CD4-positive, alpha-beta T cell (primary cell): ENCODE results near the gene BCS1L. TPM values are rescaled to one million over a fixed set of nuclear protein-coding genes. Genes with fewer than 3 reads are reported as not detected.
"Not testable (repeated sequence)": the region's sequence is repeated elsewhere in the genome, so short reads cannot be mapped to it uniquely, and the experiment has no call there.

ENCODE experiments used
- ATAC-seq: fragments of 200-7000 bp; cut with Tn5 transposase; one replicate; pipeline ENCODE4 v1.10.0; 2022; ENCODE audit warnings: mild to moderate bottlenecking; ENCODE audit not compliant: poor library complexity
- CTCF ChIA-PET: fragments of 350-600 bp; sonication (Branson Sonifier 250); formaldehyde crosslinking; loops from one replicate; lab custom pipeline; 2021; ENCODE audit warnings: antibody characterized with exemption, inconsistent platforms; lab: Charles Lee
- POLR2A ChIA-PET: fragments of 350-600 bp; sonication (Branson Sonifier 250); formaldehyde crosslinking; loops from one replicate; lab custom pipeline; 2021; ENCODE audit warnings: antibody characterized with exemption, inconsistent platforms; lab: Charles Lee
- DNase-seq, 14 experiments: peaks; one replicate each; pipeline ENCODE4 v3.0.0-alpha.2; 2013 to 2020; ENCODE audit warnings: mixed read lengths in 2 of 14
- H3K27ac ChIP-seq, 2 donors: one replicate each; pipeline versions ENCODE4 v1.5.1 to v1.7.0; 2013; ENCODE audit warnings: low read length in 2 of 2, low read depth in 1 of 2, mild to moderate bottlenecking in 1 of 2
- H3K27me3 ChIP-seq, 2 experiments: 1 replicate in 1 of 2; 2 replicates in 1 of 2; pipeline versions ENCODE4 v1.6.1 to v1.7.0; 2013; ENCODE audit warnings: low read length in 2 of 2, control low read depth in 1 of 2, mild to moderate bottlenecking in 1 of 2, moderate library complexity in 1 of 2; ENCODE audit not compliant: insufficient read depth in 2 of 2, control insufficient read depth in 1 of 2
- H3K36me3 ChIP-seq: one replicate; pipeline ENCODE4 v1.6.1; 2013; ENCODE audit warnings: low read length, control low read depth; ENCODE audit not compliant: insufficient read depth
- H3K4me1 ChIP-seq: one replicate; pipeline ENCODE4 v1.6.1; 2013; ENCODE audit warnings: low read length, control low read depth; ENCODE audit not compliant: insufficient read depth
- H3K4me3 ChIP-seq: one replicate; pipeline ENCODE4 v1.5.1; 2013; ENCODE audit warnings: mild to moderate bottlenecking, low read length, moderate library complexity
- H3K9me3 ChIP-seq, 2 experiments: 1 replicate in 1 of 2; 2 replicates in 1 of 2; pipeline versions ENCODE4 v1.6.1 to v1.7.0; 2013; ENCODE audit warnings: low read length in 2 of 2, mild to moderate bottlenecking in 2 of 2, control low read depth in 1 of 2, moderate library complexity in 1 of 2; ENCODE audit not compliant: control insufficient read depth in 1 of 2, insufficient read depth in 1 of 2
- H3K27ac Mint-ChIP-seq: one replicate; pipeline ENCODE4 v1.8.0; 2020; ENCODE audit warnings: mixed read lengths
- H3K27me3 Mint-ChIP-seq: one replicate; pipeline ENCODE4 v1.8.0; 2021; ENCODE audit warnings: mixed read lengths
- H3K36me3 Mint-ChIP-seq: one replicate; pipeline ENCODE4 v1.8.0; 2021; ENCODE audit warnings: low read depth, mixed read lengths
- H3K4me1 Mint-ChIP-seq: one replicate; pipeline ENCODE4 v1.8.0; 2021; ENCODE audit warnings: low read depth, mixed read lengths
- H3K4me3 Mint-ChIP-seq: one replicate; pipeline ENCODE4 v1.8.0; 2020; ENCODE audit warnings: mild to moderate bottlenecking, mixed read lengths
- H3K9me3 Mint-ChIP-seq: one replicate; pipeline ENCODE4 v1.8.0; 2020; ENCODE audit warnings: mixed read lengths
- intact Hi-C, 2 experiments: fragments of 100-400 bp; cut with DNase I in 1 of 2; cut with micrococcal nuclease in 1 of 2; formaldehyde crosslinking; loops; one replicate each; pipeline versions ENCODE4 v1.15.1 to v1.9.0; 2023 to 2025; cut with DNase I, micrococcal nuclease
- total RNA-seq, 174 experiments: library from RNA in 2 of 174; stranded (reverse) in 2 of 174; gene quantifications; one replicate each; pipeline ENCODE4 v1.2.3 and lab custom pipeline; 2021 to 2026
- TF ChIP-seq, protein P1 (sequence below): fragments of 200-600 bp; IDR thresholded peaks from one replicate; pipeline ENCODE4 v1.8.0; 2022; ENCODE audit warnings: antibody characterized with exemption, mild to moderate bottlenecking

The BCS1L gene
- total RNA-seq, 2 experiments from 2014 or later: 11.4 to 12.7 TPM

DNA sequence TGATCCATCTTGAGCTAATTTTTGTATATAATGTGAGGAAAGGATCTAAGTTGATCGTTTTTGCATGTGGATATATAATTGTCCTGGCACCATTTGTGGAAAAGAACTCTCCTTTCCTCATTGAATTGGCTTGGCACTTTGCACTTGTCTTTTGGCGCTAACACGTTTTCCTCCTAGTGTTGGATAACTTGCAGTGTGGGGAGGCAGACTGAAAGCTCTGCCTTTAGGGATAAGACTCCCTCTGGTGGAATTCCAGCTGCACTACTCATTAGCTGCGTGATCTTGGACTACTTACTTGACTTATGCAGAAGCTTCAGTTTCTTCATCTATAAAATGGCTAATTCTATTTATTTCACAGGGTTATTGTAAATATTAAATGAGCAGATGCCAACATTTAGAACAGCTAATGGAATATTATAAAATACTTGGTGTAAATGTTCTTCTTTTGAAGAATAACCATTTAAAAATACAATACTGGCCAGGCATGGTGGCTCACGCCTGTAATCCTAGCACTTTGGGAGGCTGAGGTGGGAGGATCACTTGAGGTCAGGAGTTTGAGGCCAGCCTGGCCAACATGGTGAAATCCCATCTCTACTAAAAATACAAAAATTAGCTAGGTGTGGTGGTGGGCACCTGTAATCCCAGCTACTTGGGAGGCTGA is 28.0 kb downstream of the BCS1L start:
- H3K4me1 ChIP-seq, H3K4me3 ChIP-seq, H3K27me3 Mint-ChIP-seq, H3K27ac Mint-ChIP-seq, H3K9me3 ChIP-seq, H3K36me3 ChIP-seq, H3K4me1 Mint-ChIP-seq, intact Hi-C loops, H3K4me3 Mint-ChIP-seq, H3K27me3 ChIP-seq, H3K36me3 Mint-ChIP-seq, H3K9me3 Mint-ChIP-seq, H3K27ac ChIP-seq: not testable (repeated sequence)
- TF ChIP-seq, protein P1, sequence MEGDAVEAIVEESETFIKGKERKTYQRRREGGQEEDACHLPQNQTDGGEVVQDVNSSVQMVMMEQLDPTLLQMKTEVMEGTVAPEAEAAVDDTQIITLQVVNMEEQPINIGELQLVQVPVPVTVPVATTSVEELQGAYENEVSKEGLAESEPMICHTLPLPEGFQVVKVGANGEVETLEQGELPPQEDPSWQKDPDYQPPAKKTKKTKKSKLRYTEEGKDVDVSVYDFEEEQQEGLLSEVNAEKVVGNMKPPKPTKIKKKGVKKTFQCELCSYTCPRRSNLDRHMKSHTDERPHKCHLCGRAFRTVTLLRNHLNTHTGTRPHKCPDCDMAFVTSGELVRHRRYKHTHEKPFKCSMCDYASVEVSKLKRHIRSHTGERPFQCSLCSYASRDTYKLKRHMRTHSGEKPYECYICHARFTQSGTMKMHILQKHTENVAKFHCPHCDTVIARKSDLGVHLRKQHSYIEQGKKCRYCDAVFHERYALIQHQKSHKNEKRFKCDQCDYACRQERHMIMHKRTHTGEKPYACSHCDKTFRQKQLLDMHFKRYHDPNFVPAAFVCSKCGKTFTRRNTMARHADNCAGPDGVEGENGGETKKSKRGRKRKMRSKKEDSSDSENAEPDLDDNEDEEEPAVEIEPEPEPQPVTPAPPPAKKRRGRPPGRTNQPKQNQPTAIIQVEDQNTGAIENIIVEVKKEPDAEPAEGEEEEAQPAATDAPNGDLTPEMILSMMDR: peak; percentile 71
- peak; percentile 92 for ATAC-seq
- DNase-seq: peak in 7 of 14 experiments; percentile 8 to 70 (median 30)
- ChIA-PET POLR2A (interaction anchor here (0.7 to 1.7 kb wide), 3 partner anchors 16 to 593 kb away, joined by 3 to 13 read pairs (median 3); partner anchors contain the start of genes BCS1L, RNF25, STK36 and ZNF142), CTCF (interaction anchor here (1.0 to 1.4 kb wide), 4 partner anchors 20 to 160 kb away, joined by 3 to 7 read pairs (median 6); partner anchors contain the start of genes BCS1L, TTLL4 and ZNF142)

DNA sequence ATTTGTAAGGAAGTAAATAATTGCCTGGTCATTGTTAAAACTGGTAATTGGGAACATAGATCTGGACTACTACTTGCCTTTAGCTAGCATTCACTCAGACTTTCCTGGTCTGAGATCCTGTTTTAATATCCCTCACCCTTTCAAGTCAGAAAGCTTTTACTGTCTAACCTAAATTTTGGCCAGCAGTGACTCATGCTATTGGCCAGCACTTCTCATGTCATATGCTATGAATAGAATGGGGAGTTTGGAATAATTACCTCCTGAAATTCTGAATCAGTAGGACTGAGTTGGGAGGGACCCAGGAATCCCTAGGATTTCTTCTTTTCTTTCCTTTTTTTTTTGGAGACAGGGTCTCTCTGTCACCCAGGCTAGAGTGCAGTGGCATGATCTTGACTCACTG is 31.8 kb downstream of the BCS1L start:
- intact Hi-C loops: no loop called here
- TF ChIP-seq, protein P1: no peak
- peaks cover 9% of the 10 kb centered on the region for H3K36me3 ChIP-seq
- no peak for ATAC-seq
- no peak for DNase-seq
- Mint-ChIP-seq H3K36me3 (peaks cover 14% of the 10 kb centered on the region), H3K4me3 (no peak overlapping the region), H3K4me1 (peaks cover 5% of the 10 kb centered on the region), H3K9me3 (no peaks in the 10 kb centered on the region), H3K27me3 (no peaks in the 10 kb centered on the region), H3K27ac (no peak overlapping the region)
- ChIA-PET POLR2A (no interaction called here), CTCF (no interaction called here)
- H3K27ac ChIP-seq: no peak overlapping the region
- no peak overlapping the region for H3K4me3 ChIP-seq
- no peaks in the 10 kb centered on the region for H3K27me3 ChIP-seq
- H3K9me3 ChIP-seq: no peaks in the 10 kb centered on the region
- H3K4me1 ChIP-seq: no peaks in the 10 kb centered on the region

DNA sequence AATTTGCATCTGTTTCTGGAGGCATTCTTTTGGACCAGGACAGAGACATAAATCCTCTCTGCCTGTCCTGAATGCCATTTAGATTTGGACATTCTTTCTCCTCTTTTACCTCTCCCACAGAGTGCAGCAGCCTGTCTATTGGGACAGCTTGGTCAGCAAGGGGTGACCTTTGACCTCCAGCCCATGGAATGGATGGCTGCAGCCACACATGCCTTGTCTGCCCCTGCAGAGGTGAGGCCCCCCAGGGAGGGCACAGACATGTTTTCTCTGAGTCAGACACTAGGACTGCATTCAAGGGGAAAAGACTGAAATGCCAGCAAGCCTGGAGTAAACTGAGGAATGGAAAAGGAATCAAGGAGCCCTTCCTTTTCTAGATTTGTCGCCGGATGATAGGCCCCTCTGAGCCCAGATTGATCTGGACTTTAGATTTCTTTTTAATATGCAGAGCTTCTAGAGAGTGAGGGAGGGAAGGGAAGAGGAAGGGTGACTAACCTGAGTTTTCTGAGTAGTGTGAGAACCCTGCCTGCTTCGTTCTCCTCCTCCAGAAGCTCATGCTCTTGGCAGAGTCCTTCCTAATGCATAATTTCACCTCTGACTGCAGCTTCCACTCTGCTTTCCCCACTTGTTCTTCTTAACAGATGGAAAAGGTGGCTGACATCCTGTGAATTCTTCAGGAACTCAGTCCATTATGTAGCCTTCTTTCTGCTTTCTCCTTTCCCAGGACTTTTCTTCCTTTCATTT is 35.1 kb downstream of the BCS1L start:
- no peak overlapping the region for H3K4me3 Mint-ChIP-seq
- TF ChIP-seq, protein P1: no peak
- Histone ChIP-seq H3K4me3 (no peak overlapping the region), H3K36me3 (peaks cover 10% of the 10 kb centered on the region), H3K9me3 (no peaks in the 10 kb centered on the region), H3K27ac (no peak overlapping the region), H3K27me3 (no peaks in the 10 kb centered on the region), H3K4me1 (no peaks in the 10 kb centered on the region)
- DNase-seq: no peak
- POLR2A ChIA-PET: no interaction called here
- H3K4me1 Mint-ChIP-seq: no peaks in the 10 kb centered on the region
- H3K9me3 Mint-ChIP-seq: no peaks in the 10 kb centered on the region
- intact Hi-C loops: no loop called here
- CTCF ChIA-PET: no interaction called here
- peaks cover 17% of the 10 kb centered on the region for H3K36me3 Mint-ChIP-seq
- ATAC-seq: no peak
- no peak overlapping the region for H3K27ac Mint-ChIP-seq
- H3K27me3 Mint-ChIP-seq: no peaks in the 10 kb centered on the region
